GM19463 (cell line): ENCODE data around the gene ESYT1.
"Not testable (repeated sequence)": the region's sequence is repeated elsewhere in the genome, so short reads cannot be mapped to it uniquely, and the experiment has no call there.

Source experiments
- ATAC-seq: cut with Tn5 transposase; IDR thresholded peaks from one replicate; pipeline ENCODE4 v1.9.1; 2021; ENCODE audit warnings: mild to moderate bottlenecking, moderate library complexity; ENCODE audit not compliant: unreplicated experiment

The ESYT1 gene

GRCh38 chr12:56104109-56104814, 23.8 kb upstream of the ESYT1 start, which contains the start of gene PA2G4:
Gene PA2G4, plus strand, starts transcription at chr12:56104559. Its CDS starts 179 bp downstream, at chr12:56104738.
- ATAC-seq: peak; percentile 95

GRCh38 chr12:56104815-56105608, 23.1 kb upstream of the ESYT1 start:
- peak; percentile 4 for ATAC-seq

- ATAC-seq: no peak
Observed at GRCh38 chr12:56105609-56105902, 22.5 kb upstream of the ESYT1 start.

DNA sequence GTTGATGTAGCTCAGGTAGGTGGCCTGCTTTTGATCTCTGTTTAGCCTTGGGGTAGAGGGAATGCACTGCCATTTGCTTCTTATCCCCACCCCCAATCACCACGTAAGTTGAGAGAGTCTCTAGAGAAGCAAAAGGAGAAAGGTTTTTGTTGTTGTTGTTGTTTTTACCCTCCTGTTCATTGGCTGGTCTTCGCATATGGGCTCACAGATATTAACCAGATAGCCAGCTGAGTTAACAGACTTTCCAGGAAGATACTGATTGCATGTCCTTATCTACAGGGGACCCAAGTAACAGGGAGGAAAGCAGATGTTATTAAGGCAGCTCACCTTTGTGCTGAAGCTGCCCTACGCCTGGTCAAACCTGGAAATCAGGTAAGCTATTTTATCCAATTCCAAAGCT, 20.8 kb upstream of the ESYT1 start:
- no peak for ATAC-seq

DNA sequence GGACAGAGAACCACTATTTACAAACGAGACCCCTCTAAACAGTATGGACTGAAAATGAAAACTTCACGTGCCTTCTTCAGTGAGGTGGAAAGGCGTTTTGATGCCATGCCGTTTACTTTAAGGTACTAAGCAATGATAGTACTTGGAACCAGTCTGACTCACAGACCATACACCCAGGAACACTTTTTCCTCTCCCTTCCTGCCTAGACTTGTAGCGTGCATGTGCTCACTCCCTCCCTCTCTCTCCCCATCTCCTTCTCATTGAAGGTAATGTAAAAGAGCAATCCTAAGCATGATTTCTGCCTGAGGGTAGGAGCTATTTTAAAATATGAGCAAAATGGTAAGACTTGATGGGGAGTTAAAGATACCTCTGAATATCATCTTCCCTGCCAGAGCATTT, 17.5 kb upstream of the ESYT1 start:
- no peak for ATAC-seq

DNA sequence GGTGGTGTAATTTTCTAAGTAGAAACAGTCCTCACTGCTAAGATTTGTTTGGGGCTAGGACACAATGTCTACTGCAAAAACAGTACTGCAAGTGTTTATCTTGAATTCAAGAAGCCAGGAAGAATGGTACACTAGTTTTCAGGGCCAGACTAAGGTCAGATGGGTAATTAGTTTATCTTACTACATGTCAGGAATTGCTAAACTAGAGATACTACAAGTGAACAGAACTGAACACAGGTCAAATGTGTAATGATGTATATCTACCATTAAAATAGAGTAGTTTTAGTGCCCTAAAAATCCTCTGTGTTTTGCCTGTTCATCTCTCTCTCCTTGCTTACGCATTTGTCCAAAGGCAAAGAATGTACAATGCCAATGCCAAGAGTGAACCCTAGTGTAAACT, 14.0 kb upstream of the ESYT1 start:
- ATAC-seq: no peak

GRCh38 chr12:56115329-56115728, 12.7 kb upstream of the ESYT1 start:
- no peak for ATAC-seq

- peak; percentile 37 for ATAC-seq
Observed at GRCh38 chr12:56116267-56117081, 11.6 kb upstream of the ESYT1 start, which contains the start of gene RPL41. Gene RPL41, plus strand, starts transcription at chr12:56116633.

DNA sequence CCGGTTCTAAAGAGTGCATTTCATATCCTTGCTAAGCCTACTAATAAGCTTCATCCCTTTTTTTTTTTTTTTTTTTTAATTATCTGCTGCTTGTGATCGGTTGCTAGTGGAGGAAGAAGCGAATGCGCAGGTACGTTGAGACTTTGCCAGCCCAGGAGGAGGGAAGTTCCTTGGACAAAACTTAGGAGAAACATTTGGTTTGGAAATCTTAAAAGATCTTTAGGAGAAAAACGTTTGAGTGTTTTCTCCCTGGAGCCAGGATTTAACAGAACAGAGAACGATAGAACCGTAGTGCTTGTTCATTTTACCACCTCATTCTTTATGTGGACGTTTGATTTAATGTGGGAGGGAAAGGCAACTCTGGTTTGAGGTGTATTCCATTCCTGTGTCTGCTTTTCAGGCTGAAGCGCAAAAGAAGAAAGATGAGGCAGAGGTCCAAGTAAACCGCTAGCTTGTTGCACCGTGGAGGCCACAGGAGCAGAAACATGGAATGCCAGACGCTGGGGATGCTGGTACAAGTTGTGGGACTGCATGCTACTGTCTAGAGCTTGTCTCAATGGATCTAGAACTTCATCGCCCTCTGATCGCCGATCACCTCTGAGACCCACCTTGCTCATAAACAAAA, 10.9 kb upstream of the ESYT1 start:
- ATAC-seq: not testable (repeated sequence)

GRCh38 chr12:56117778-56118687, 10.0 kb upstream of the ESYT1 start, which contains the start of gene ZC3H10:
Gene ZC3H10, plus strand, starts transcription at chr12:56118266. Its CDS starts 2,297 bp downstream, at chr12:56120563.
- peak; percentile 84 for ATAC-seq

- no peak for ATAC-seq
Observed at GRCh38 chr12:56118688-56119357, 9.2 kb upstream of the ESYT1 start.

GRCh38 chr12:56119361-56119796, 8.7 kb upstream of the ESYT1 start:
- no peak for ATAC-seq

DNA sequence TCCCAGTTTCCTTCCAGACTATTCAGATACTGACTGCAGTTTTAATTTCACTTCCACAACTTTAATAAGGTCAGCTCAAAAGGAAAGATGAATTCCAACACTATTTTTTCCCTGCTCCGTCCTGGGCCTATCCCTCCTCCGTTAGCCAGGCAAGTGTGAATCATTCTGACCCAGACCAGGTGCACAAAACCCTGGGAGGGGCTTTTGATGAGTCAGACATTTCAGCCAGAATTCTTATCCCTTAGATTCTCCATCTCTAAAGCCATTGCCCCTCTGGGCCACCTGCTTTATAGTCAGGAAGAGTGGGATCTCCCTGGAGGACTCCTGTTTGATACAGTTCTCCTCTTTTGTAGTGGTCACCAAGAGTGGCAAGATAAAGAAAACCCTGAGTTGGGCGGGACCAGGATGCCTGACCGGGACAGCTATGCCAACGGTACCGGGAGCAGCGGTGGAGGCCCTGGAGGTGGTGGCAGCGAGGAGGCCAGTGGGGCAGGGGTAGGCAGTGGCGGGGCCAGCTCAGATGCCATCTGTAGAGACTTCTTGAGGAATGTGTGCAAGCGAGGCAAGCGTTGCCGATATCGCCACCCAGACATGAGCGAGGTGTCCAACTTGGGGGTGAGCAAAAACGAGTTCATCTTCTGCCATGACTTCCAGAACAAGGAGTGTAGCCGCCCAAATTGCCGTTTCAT, 7.8 kb upstream of the ESYT1 start:
- ATAC-seq: no peak

DNA sequence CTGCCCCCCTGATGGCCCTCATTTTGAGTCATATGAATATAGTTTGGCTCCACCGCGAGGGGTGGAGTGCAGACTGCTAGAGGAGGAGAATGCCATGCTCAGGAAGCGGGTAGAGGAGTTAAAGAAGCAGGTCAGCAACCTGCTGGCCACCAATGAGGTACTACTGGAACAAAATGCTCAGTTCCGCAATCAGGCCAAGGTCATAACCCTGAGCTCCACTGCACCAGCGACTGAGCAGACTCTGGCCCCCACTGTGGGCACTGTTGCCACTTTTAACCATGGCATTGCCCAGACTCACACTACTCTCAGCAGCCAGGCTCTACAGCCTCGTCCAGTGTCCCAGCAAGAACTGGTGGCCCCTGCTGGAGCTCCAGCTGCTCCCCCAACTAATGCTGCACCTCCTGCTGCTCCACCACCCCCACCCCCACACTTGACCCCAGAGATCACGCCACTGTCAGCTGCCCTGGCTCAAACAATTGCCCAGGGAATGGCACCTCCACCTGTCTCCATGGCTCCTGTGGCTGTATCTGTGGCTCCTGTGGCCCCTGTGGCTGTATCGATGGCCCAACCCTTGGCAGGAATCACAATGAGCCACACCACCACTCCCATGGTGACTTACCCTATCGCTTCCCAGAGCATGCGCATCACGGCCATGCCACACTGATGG, 6.7 kb upstream of the ESYT1 start:
- no peak for ATAC-seq

DNA sequence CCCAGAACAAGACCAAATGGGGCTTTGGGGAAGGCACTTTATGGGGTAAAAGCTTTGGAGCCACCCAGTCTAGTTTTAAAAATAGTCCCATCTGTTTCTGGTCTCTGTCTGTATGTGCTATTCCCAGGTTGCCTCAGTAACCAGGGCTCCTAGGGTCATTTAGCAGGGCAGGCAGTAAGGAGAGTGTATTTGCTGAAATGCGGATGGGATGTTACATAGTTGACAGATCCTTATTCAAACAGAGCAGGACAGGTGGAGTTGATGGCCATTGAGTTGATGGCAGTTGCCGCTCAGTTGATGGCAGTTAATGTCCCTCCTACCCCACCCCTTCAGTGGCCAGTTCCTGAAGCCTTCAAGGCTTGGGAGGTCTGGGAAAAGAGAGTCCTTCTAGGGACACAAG, 5.4 kb upstream of the ESYT1 start:
- no peak for ATAC-seq

- no peak for ATAC-seq
Observed at GRCh38 chr12:56124133-56124532, 3.9 kb upstream of the ESYT1 start.

DNA sequence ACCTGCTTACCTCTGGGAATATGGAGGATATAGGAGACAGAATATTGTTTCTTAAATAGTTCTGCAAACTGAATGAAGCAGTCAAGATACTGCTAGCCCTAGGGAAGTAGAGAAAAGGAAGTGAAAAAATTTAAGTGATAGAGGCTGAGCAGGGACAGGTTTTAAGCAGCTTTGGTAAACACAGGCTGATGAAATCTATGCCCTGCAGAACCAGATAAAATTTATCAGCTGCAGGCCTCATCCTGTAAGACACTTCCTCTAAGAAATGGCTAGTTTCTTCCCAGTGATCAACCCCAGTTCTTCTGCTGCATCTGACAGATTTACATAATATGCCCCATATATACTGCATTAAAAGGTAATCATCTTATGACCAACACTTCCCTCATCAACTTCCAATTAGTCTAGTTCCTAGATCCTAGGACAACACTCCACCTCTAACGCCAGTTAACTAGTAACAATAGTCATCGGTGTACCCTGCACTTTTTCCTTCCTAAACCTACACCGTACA, 1.3 kb upstream of the ESYT1 start:
- no peak for ATAC-seq

DNA sequence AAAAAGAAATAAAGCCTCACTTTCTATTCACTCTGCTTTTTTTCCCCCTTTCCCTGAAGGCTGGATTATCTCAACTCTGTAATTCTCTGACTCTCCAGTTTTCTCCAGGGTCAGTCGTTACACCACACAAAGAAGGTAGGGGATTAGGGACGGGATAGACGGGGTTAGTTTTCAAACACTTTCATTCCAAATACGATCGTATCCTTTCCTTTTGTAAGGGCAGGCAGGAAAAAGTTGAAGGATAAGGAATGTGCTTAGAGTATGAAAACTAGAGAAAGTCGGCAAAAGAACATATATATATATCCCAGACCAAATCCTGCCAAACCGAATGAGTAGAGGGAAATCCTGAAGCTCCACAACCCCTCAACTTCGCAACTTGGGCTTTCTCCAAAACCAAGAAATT, 581 bp upstream of the ESYT1 start:
- ATAC-seq: no peak
